Measurements from ENCODE around the gene GATA5.
"Not testable (repeated sequence)": the region's sequence is repeated elsewhere in the genome, so short reads cannot be mapped to it uniquely, and the experiment has no call there.

GATA5 gene

GRCh38 chr20:62490783-62491182, 15.0 kb upstream of the GATA5 start:
- TF ChIP-seq ZNF10 (tag by site-specific recombination; IDR thresholded peaks at IDR 0.05) = 0 out of 2 replicates have a peak, but pooled peaks have one; percentile 20
- POLR2A ChIA-PET; H3K27ac ChIP-seq (ENCODE audit: extremely low read depth, low read depth, low read length); H3K4me1 ChIP-seq (ENCODE audit: control insufficient read depth, insufficient read depth, low read length); H3K4me3 ChIP-seq (ENCODE audit: low read depth, low read length); H3K9me3 ChIP-seq (ENCODE audit: control insufficient read depth, insufficient read depth, low read depth, low read length); H3K36me3 ChIP-seq (ENCODE audit: control insufficient read depth in 2 of 2, insufficient read depth in 1 of 2, low read length in 2 of 2): not testable (repeated sequence)
- CTCF ChIA-PET = interaction anchor here (1.6 kb wide), 1 partner anchor 9 kb away, joined by 12 read pairs; no protein-coding TSS in a partner anchor

- ChIA-PET CTCF (interaction anchor here (1.0 kb wide), 1 partner anchor 10 kb away, joined by 4 read pairs; no protein-coding TSS in a partner anchor), POLR2A (no interaction called here)
- no peaks in the 10 kb centered on the region for H3K4me1 ChIP-seq (ENCODE audit: control insufficient read depth, insufficient read depth, low read length)
- H3K36me3 ChIP-seq (ENCODE audit: control insufficient read depth in 2 of 2, insufficient read depth in 1 of 2, low read length in 2 of 2) = no peaks in the 10 kb centered on the region
- TF ChIP-seq KLF16 (tag by site-specific recombination; IDR thresholded peaks at IDR 0.05) (no peak), ZNF555 (tag by site-specific recombination; conservative IDR thresholded peaks at IDR 0.05) (no peak), ZEB2 (tag by site-specific recombination; IDR thresholded peaks at IDR 0.05) (no peak), ZNF548 (tag by site-specific recombination; IDR thresholded peaks at IDR 0.05) (no peak), SP7 (tag by site-specific recombination; IDR thresholded peaks at IDR 0.05) (no peak), MYNN (tag by site-specific recombination; IDR thresholded peaks at IDR 0.05; ENCODE audit: borderline replicate concordance) (no peak), ATF2 (tag by site-specific recombination; IDR thresholded peaks at IDR 0.05; ENCODE audit: low read depth) (no peak), ZSCAN16 (tag by site-specific recombination; IDR thresholded peaks at IDR 0.05) (no peak), ZNF169 (tag by site-specific recombination; IDR thresholded peaks at IDR 0.05) (no peak), SCRT2 (tag by site-specific recombination; IDR thresholded peaks at IDR 0.05) (no peak), ZNF549 (tag by site-specific recombination; IDR thresholded peaks at IDR 0.05) (no peak), ZBTB11 (tag by site-specific recombination; conservative IDR thresholded peaks at IDR 0.05; ENCODE audit: low read depth) (no peak), ZNF521 (tag by site-specific recombination; IDR thresholded peaks at IDR 0.05) (no peak), ZNF596 (tag by site-specific recombination; IDR thresholded peaks at IDR 0.05) (no peak), ZNF843 (tag by site-specific recombination; IDR thresholded peaks at IDR 0.05) (no peak), BCL6B (tag by site-specific recombination; IDR thresholded peaks at IDR 0.05) (no peak), ZNF707 (tag by site-specific recombination; IDR thresholded peaks at IDR 0.05) (no peak), EGR2 (tag by site-specific recombination; IDR thresholded peaks at IDR 0.05; ENCODE audit: low read depth) (no peak), ZSCAN30 (tag by site-specific recombination; IDR thresholded peaks at IDR 0.05) (no peak)
- H3K9me3 ChIP-seq (ENCODE audit: control insufficient read depth, insufficient read depth, low read depth, low read length) = no peaks in the 10 kb centered on the region
- H3K4me3 ChIP-seq (ENCODE audit: low read depth, low read length) = no peak overlapping the region
- H3K27ac ChIP-seq (ENCODE audit: extremely low read depth, low read depth, low read length) = no peak overlapping the region
These were observed 14.1 kb upstream of the GATA5 start for GRCh38 chr20:62489932-62490263.

All from HEK293 (cell line).